GM21528 (cell line): ENCODE measurements around the gene FXYD7.

Source experiments
- ATAC-seq: cut with Tn5 transposase; IDR thresholded peaks from one replicate; pipeline ENCODE4 v1.9.1; 2021; ENCODE audit warnings: mild to moderate bottlenecking, moderate library complexity; ENCODE audit not compliant: unreplicated experiment, low FRiP score

FXYD7 gene

GRCh38 chr19:35162471-35163326 is 19.6 kb downstream of the FXYD7 start:
- no peak for ATAC-seq

GRCh38 chr19:35164418-35164817 is 21.4 kb downstream of the FXYD7 start:
- no peak for ATAC-seq

GRCh38 chr19:35165200-35166058 is 22.4 kb downstream of the FXYD7 start:
- ATAC-seq = no peak

- no peak for ATAC-seq
Observed at GRCh38 chr19:35166100-35167063, 23.3 kb downstream of the FXYD7 start.

GRCh38 chr19:35167251-35168119 is 24.4 kb downstream of the FXYD7 start:
- no peak for ATAC-seq

- no peak for ATAC-seq
Observed at GRCh38 chr19:35168196-35168595, 25.1 kb downstream of the FXYD7 start.

- no peak for ATAC-seq
Observed at GRCh38 chr19:35169221-35169995, 26.4 kb downstream of the FXYD7 start.

- no peak for ATAC-seq
Observed at GRCh38 chr19:35170359-35171061, 27.5 kb downstream of the FXYD7 start.

GRCh38 chr19:35171730-35172129 is 28.7 kb downstream of the FXYD7 start:
- ATAC-seq = no peak

- ATAC-seq = no peak
Observed at GRCh38 chr19:35174226-35174625, 31.2 kb downstream of the FXYD7 start.

GRCh38 chr19:35176181-35176570 is 33.1 kb downstream of the FXYD7 start:
- no peak for ATAC-seq

GRCh38 chr19:35177377-35178274 is 34.6 kb downstream of the FXYD7 start:
- ATAC-seq = no peak

- ATAC-seq = no peak
Observed at GRCh38 chr19:35178701-35179100, 35.6 kb downstream of the FXYD7 start.

GRCh38 chr19:35179830-35180229 is 36.8 kb downstream of the FXYD7 start:
- no peak for ATAC-seq

- no peak for ATAC-seq
Observed at GRCh38 chr19:35181387-35181786, 38.3 kb downstream of the FXYD7 start.

GRCh38 chr19:35184267-35184666 is 41.2 kb downstream of the FXYD7 start:
- ATAC-seq = no peak

- no peak for ATAC-seq
Observed at GRCh38 chr19:35184884-35185283, 41.8 kb downstream of the FXYD7 start.
